ENCODE measurements around the gene TUBA1A.
A peak's percentile ranks its signal among the peaks of the same experiment; 100 is the strongest.

The TUBA1A gene

DNA sequence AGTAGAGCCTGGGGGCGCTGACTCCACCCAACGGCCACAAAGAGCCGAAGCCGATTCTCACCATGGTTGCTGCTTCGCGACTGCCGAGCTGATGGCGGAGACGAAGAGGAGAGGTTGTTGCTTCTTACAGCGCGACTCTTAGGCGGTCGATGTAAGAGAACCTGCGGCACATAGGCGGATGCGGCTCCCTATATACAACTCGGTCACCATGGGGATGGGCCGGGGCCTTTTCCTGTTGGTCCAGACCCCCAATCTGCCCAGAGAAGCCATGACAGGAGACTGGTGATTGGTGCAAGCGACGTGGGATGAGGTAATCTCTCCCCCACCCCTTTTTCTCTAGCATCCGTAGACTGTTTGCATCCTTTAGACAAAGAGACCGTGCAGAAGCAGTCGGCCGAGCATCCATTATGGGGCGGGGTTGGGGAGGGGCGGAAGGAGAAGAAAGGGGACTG, at the start of gene TUBA1A:
Gene TUBA1A, minus strand, starts transcription at position 165 of the 452 bp plus-strand sequence. Its CDS starts 101 bp downstream, at position 64.
- DNase-seq (ENCODE audit: low read depth): peak; percentile 99
- TF ChIP-seq, protein P1, sequence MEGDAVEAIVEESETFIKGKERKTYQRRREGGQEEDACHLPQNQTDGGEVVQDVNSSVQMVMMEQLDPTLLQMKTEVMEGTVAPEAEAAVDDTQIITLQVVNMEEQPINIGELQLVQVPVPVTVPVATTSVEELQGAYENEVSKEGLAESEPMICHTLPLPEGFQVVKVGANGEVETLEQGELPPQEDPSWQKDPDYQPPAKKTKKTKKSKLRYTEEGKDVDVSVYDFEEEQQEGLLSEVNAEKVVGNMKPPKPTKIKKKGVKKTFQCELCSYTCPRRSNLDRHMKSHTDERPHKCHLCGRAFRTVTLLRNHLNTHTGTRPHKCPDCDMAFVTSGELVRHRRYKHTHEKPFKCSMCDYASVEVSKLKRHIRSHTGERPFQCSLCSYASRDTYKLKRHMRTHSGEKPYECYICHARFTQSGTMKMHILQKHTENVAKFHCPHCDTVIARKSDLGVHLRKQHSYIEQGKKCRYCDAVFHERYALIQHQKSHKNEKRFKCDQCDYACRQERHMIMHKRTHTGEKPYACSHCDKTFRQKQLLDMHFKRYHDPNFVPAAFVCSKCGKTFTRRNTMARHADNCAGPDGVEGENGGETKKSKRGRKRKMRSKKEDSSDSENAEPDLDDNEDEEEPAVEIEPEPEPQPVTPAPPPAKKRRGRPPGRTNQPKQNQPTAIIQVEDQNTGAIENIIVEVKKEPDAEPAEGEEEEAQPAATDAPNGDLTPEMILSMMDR (conservative IDR thresholded peaks at IDR 0.05; ENCODE audit: low read length): no peak
- H3K4me3 ChIP-seq (ENCODE audit: low read length): peak within 1 kb of the TSS; percentile 91

DNA sequence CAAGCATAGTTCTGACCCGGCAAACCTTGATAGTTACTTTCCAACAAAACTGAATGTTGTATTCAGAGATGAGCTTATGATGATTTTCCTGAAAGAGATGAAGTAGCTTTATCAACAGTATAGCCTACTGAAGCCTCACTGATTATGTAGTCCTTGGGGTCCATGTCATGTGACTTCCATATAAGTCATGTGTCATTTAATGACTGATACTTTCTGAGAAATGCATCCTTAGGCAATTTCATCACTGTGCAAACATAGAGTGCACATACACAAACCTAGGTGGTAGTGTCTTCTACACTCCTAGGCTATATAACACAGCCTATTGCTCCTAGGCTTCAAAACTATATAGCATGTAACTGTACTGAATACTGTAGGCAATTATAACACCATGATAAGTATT, 47.5 kb upstream of the TUBA1A start:
- H3K4me3 ChIP-seq (ENCODE audit: low read length): no peak overlapping the region
- no peak for DNase-seq (ENCODE audit: low read depth)
- TF ChIP-seq, protein P1 (conservative IDR thresholded peaks at IDR 0.05; ENCODE audit: low read length): no peak

DNA sequence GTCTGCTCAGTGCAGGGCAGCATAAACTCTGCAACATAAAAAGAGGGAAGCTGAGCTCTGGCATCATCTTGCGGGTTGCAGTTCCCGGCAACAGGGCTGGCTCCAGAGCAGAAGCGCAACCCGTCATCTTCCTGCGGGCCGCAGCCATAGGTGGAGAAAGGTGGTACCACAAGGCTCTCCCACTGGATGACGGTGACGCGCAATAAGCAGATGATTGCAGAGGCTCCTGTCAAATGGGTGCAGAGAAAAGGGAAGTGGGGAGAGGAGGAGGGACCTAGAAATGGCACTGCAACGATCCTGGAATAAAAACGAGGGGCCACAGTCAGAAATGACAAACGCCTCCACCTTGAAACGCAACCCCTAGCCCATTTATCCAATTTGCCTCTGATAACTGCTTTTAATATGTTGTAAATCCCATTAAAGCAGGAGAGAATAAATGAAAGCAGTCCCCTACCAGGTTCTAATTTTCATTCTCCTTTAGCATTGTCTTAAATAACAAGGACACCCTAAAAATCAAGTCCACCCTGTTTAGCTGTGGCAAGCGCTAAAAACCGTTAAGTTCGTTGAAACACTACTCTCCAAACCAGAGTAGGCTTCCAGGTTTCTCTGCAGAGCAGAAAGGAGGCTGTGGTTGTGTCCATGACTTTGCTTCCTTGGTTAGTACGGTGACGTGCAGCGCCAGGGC, 45.1 kb upstream of the TUBA1A start:
- H3K4me3 ChIP-seq (ENCODE audit: low read length): no peak overlapping the region
- no peak for DNase-seq (ENCODE audit: low read depth)
- TF ChIP-seq, protein P1 (conservative IDR thresholded peaks at IDR 0.05; ENCODE audit: low read length): no peak

DNA sequence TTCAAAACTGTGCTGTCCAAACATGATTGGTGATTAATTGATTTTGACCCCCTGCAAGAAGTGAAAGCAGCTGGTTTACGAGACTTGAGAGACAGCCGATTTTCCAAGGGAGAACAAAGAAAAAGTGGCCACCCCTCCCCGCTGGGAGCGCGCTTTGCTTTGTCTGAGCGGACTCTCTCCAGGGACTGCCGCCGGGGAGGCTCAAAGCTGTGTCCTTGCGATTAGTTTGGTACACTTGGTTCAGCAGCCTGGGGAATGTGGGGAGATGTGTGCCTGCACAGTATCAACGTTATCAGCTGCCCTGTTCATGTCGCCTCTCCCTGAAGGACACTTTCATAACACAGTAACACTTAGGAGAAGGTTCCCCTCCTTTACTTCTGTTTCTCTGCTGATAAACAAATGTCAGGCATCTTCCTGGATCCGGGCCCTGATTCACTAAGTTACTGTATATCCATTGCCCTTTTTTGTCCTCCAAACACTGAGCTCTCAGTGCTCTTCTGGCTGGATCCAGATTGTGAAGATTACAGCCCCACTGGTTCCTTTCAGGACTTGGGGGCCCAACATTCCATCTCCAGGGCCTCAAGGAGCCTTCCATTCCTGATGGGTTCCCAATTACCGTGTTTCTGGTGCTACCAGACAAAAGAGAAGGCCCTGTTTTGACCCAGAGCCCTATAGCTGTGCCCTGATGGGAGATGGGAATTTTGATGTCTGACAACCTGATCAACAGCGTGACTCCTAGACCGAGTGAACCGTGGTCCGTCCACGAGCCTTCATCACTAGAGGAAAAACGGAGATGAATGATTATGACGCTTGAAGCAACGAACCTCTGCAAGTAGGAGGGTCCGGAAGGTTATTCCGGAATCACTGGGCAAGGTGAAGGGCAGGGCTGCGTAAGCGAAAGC, 44.3 kb upstream of the TUBA1A start:
- peak overlapping the region; percentile 36 for H3K4me3 ChIP-seq (ENCODE audit: low read length)
- TF ChIP-seq, protein P1 (conservative IDR thresholded peaks at IDR 0.05; ENCODE audit: low read length): 0 out of 2 replicates have a peak, but pooled peaks have one; percentile 9
- DNase-seq (ENCODE audit: low read depth): peak; percentile 31

DNA sequence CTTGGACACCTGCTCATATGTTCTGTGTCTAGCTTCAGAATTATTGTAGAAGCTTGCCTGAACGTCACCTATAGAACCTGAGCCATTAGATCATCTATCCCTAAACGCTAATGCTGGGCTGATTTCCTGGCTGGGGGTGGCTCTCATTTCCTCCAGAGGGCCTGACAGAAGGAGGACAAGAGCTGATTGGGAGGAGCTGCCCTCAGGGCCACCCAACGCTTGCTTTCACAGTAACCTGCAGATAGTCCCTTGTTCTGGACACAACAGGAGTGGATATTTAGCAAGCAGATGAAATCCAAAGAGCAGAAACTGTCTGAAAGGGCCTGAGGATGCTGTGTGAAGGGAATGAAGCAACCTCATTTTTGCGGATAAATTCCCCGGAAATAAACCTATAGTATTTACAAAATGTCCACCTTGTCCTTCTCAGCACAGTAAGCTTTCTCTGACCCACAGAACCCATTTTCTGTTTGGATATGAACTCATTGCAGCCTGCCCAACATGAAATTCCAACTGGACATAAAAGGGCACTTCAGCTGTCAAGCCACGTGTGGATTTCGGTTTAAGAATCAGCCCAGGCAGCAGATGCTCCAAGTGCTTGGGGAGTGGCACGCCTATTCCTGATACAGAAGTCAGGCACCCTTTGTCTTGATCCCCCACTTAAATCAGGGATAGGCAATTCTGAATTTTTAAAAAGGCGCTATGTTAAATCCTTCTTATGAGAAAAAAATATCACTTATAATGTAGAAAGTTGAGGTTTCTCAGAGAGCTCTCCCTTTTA, 43.2 kb upstream of the TUBA1A start:
- H3K4me3 ChIP-seq (ENCODE audit: low read length): no peak overlapping the region

DNA sequence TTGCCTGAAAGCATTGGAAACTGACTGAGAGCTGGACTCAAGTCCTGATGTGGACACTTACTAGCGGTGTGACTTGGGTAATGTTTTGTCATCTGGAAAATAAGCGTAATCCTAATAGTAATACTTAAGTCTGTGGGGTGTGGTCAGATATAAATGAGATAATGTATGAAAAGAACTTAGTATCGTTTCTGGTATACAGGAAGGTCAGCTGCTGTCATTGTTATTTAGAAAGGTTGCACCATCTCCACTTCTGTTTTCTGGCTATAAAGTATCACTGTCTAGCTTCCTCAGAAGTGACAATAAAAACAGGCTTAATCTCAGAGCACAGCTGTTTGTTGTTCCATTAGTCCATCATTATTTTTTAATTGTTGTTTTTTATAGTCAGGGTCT, 41.9 kb upstream of the TUBA1A start:
- no peak for DNase-seq (ENCODE audit: low read depth)
- no peak overlapping the region for H3K4me3 ChIP-seq (ENCODE audit: low read length)
- TF ChIP-seq, protein P1 (conservative IDR thresholded peaks at IDR 0.05; ENCODE audit: low read length): no peak

More for the DNA sequence above, 43.2 kb upstream of the TUBA1A start:
- TF ChIP-seq, protein P1 (conservative IDR thresholded peaks at IDR 0.05; ENCODE audit: low read length): no peak
- peak; percentile 38 for DNase-seq (ENCODE audit: low read depth)

All from AG10803 (cell line).